Measurements from ENCODE around the gene WDR35.
A peak's percentile ranks its signal among the peaks of the same experiment; 100 is the strongest.

WDR35 gene

GRCh38 chr2:19866771-19867170, 123.1 kb downstream of the WDR35 start:
- H2AFZ ChIP-seq: no peak overlapping the region
- H3K4me1 ChIP-seq: peaks cover 4% of the 10 kb centered on the region
- no peaks in the 10 kb centered on the region for H3K9me3 ChIP-seq (ENCODE audit: control insufficient read depth, low read length)
- TF ChIP-seq CTCF (IDR thresholded peaks at IDR 0.05): no peak
- no peak overlapping the region for H3K9ac ChIP-seq
- no peaks in the 10 kb centered on the region for H3K27me3 ChIP-seq (ENCODE audit: control insufficient read depth, insufficient read depth, low read length)
- no peaks in the 10 kb centered on the region for H3K36me3 ChIP-seq (ENCODE audit: control insufficient read depth, insufficient read depth, low read length)
- H3K27ac ChIP-seq: no peak overlapping the region
- no peaks in the 10 kb centered on the region for H3K79me2 ChIP-seq
- no peak overlapping the region for H3K4me3 ChIP-seq (ENCODE audit: low read depth, low read length)
- H3K4me2 ChIP-seq (ENCODE audit: low read length): no peak overlapping the region

- Histone ChIP-seq H3K4me1 (peaks cover 4% of the 10 kb centered on the region), H3K27me3 (ENCODE audit: control insufficient read depth, insufficient read depth, low read length) (no peaks in the 10 kb centered on the region), H2AFZ (no peak overlapping the region), H3K4me3 (ENCODE audit: low read depth, low read length) (no peak overlapping the region), H3K36me3 (ENCODE audit: control insufficient read depth, insufficient read depth, low read length) (no peaks in the 10 kb centered on the region), H3K9ac (no peak overlapping the region), H3K27ac (no peak overlapping the region), H3K79me2 (no peaks in the 10 kb centered on the region), H3K9me3 (ENCODE audit: control insufficient read depth, low read length) (no peaks in the 10 kb centered on the region), H3K4me2 (ENCODE audit: low read length) (no peak overlapping the region)
- no peak for TF ChIP-seq CTCF (IDR thresholded peaks at IDR 0.05)
Observed at GRCh38 chr2:19865151-19865550, 124.8 kb downstream of the WDR35 start.

DNA sequence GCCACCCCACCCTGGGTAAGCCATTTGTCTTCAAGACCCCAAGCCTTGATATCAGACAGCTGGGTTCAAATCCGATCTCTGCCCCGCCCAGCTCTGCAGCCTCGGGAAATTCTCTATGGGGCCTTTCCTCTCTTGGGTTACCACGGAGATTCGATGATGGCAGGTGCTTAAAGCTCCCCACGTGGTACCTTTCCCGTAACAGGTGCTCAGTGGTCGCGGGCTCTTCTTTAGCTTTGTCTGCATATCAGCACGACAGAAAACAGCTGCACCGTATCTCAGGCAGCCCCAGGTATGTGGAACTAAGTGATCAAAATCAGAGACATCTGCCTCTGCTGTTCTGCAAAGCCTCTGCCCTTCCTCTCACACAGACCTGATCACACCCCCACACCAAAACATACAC, 125.5 kb downstream of the WDR35 start:
- H2AFZ ChIP-seq: no peak overlapping the region
- H3K27me3 ChIP-seq (ENCODE audit: control insufficient read depth, insufficient read depth, low read length): no peaks in the 10 kb centered on the region
- no peaks in the 10 kb centered on the region for H3K79me2 ChIP-seq
- H3K4me2 ChIP-seq (ENCODE audit: low read length): no peak overlapping the region
- no peaks in the 10 kb centered on the region for H3K36me3 ChIP-seq (ENCODE audit: control insufficient read depth, insufficient read depth, low read length)
- H3K27ac ChIP-seq: no peak overlapping the region
- no peak for TF ChIP-seq CTCF (IDR thresholded peaks at IDR 0.05)
- peaks cover 4% of the 10 kb centered on the region for H3K4me1 ChIP-seq
- no peak overlapping the region for H3K9ac ChIP-seq
- H3K9me3 ChIP-seq (ENCODE audit: control insufficient read depth, low read length): no peaks in the 10 kb centered on the region
- H3K4me3 ChIP-seq (ENCODE audit: low read depth, low read length): no peak overlapping the region

DNA sequence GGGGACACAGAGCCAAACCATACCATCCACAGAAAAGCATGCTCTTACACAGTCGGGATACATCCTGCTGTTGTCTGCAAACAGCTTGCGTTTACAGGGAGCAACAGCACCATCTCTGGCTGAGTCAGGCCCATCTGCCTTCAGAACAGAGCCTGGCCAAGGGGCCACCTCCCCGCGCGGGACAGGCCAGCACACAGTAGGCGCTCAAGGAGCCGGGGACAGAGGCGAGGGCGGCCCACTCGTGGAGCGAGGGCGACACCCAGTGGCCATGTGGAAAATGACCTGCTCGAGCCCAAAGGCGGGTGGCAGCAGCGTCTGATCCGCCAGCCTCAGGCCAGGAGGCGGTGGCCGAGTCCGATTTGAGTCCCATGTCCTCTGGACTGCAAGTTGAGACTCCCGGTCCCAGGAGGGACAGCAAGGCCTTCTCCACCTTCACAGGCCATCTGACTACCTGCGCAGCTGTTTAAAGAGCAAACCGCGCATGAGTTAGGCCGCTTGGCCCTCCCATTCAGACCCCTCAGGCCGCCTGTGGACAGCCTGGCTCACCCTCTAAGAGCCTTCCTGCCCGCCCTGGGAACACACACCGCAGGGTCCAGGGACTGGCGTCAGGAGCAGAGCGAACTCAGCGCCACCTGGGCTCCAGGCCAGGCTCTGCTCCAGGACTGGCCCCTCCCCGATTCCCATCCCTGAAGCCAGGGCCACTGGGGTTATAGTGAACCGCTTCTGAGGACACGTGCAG, 126.4 kb downstream of the WDR35 start:
- Histone ChIP-seq H3K36me3 (ENCODE audit: control insufficient read depth, insufficient read depth, low read length) (no peaks in the 10 kb centered on the region), H3K27ac (no peak overlapping the region), H3K9me3 (ENCODE audit: control insufficient read depth, low read length) (no peaks in the 10 kb centered on the region), H3K79me2 (no peaks in the 10 kb centered on the region), H2AFZ (peak overlapping the region; percentile 70), H3K4me3 (ENCODE audit: low read depth, low read length) (no peak overlapping the region), H3K9ac (no peak overlapping the region), H3K27me3 (ENCODE audit: control insufficient read depth, insufficient read depth, low read length) (no peaks in the 10 kb centered on the region), H3K4me2 (ENCODE audit: low read length) (peak overlapping the region; percentile 50), H3K4me1 (peaks cover 4% of the 10 kb centered on the region)
- TF ChIP-seq CTCF (IDR thresholded peaks at IDR 0.05): peak; percentile 95

GRCh38 chr2:19861813-19862212, 128.1 kb downstream of the WDR35 start:
- Histone ChIP-seq H3K79me2 (no peaks in the 10 kb centered on the region), H3K27ac (no peak overlapping the region), H3K9ac (no peak overlapping the region), H3K4me3 (ENCODE audit: low read depth, low read length) (no peak overlapping the region), H3K4me1 (peaks cover 4% of the 10 kb centered on the region), H3K4me2 (ENCODE audit: low read length) (no peak overlapping the region), H3K9me3 (ENCODE audit: control insufficient read depth, low read length) (no peaks in the 10 kb centered on the region), H2AFZ (no peak overlapping the region), H3K27me3 (ENCODE audit: control insufficient read depth, insufficient read depth, low read length) (no peaks in the 10 kb centered on the region), H3K36me3 (ENCODE audit: control insufficient read depth, insufficient read depth, low read length) (no peaks in the 10 kb centered on the region)
- TF ChIP-seq CTCF (IDR thresholded peaks at IDR 0.05): no peak

Measured in parathyroid adenoma (tissue), 2 donors.